Measurements from ENCODE around the gene PCSK4. TPM values are rescaled to one million over a fixed set of nuclear protein-coding genes. Genes with fewer than 3 reads are reported as not detected.

The PCSK4 gene
- total and polyA plus RNA-seq, 9 of the 15 experiments (the other 6 are each of a cell fraction or from before 2014, with no cell fraction given), result 0.01 to 9.1 (median 2.1) TPM; not detected in 1

GRCh38 chr19:1503089-1503924 lies 13.2 kb upstream of the PCSK4 start (continued):
- TF ChIP-seq TFAM (CRISPR knock-in tag; conservative IDR thresholded peaks at IDR 0.05) (no peak), NR3C1 (CRISPR knock-in tag; IDR thresholded peaks at IDR 0.05) (no peak), DPF2 (IDR thresholded peaks at IDR 0.05) (0 out of 2 replicates have a peak, but pooled peaks have one; percentile 21), KLF16 (IDR thresholded peaks at IDR 0.05) (0 out of 2 replicates have a peak, but pooled peaks have one; percentile 23), ZNF398 (CRISPR knock-in tag; IDR thresholded peaks at IDR 0.05) (no peak), SP2 (IDR thresholded peaks at IDR 0.05; ENCODE audit: extremely low read depth, low read depth, low read length, poor library complexity, severe bottlenecking) (no peak), FOXM1 (IDR thresholded peaks at IDR 0.05; ENCODE audit: low read depth) (0 out of 2 replicates have a peak, but pooled peaks have one; percentile 9), FOXM1 (CRISPR knock-in tag; IDR thresholded peaks at IDR 0.05; ENCODE audit: low read depth) (no peak; the same call in 1 of the 2 replicates), ZNF76 (CRISPR knock-in tag; IDR thresholded peaks at IDR 0.05; ENCODE audit: borderline replicate concordance) (no peak), HNRNPL (IDR thresholded peaks at IDR 0.05; ENCODE audit: low read depth, low read length) (peak; percentile 84), XRCC3 (IDR thresholded peaks at IDR 0.05) (no peak), E2F8 (IDR thresholded peaks at IDR 0.05; ENCODE audit: low read depth, partially characterized antibody) (peak; percentile 53), PREB (CRISPR knock-in tag; IDR thresholded peaks at IDR 0.05) (peak; percentile 90; the same call in 1 of the 2 replicates), GATAD2B (IDR thresholded peaks at IDR 0.05; ENCODE audit: borderline replicate concordance) (peak; percentile 69; the same call in 1 of the 2 replicates), BMI1 (IDR thresholded peaks at IDR 0.05; ENCODE audit: low read length) (no peak), SETDB1 (IDR thresholded peaks at IDR 0.05; ENCODE audit: low read length) (no peak), ZNF224 (CRISPR knock-in tag; IDR thresholded peaks at IDR 0.05) (0 out of 2 replicates have a peak, but pooled peaks have one; percentile 32), NCOA2 (IDR thresholded peaks at IDR 0.05; ENCODE audit: partially characterized antibody in 2 of 2) (no peak), LEF1 (IDR thresholded peaks at IDR 0.05) (no peak), BACH1 (tag; IDR thresholded peaks at IDR 0.05) (no peak), MCM5 (IDR thresholded peaks at IDR 0.05; ENCODE audit: low read depth) (no peak), STAT5A (IDR thresholded peaks at IDR 0.05; ENCODE audit: borderline replicate concordance, low read length) (no peak), E2F5 (CRISPR knock-in tag; IDR thresholded peaks at IDR 0.05) (no peak)
